Nephron (organoid): ENCODE data around the gene ANXA2R.

Experiments
- H3K27ac Mint-ChIP-seq, 3 experiments: 2 replicates each; pipeline ENCODE4 v1.8.0; 2020; ENCODE audit warnings: mixed read lengths in 3 of 3, mild to moderate bottlenecking in 2 of 3, moderate library complexity in 1 of 3
- H3K27me3 Mint-ChIP-seq: 2 replicates; pipeline ENCODE4 v1.8.0; 2021; ENCODE audit warnings: low read depth, mild to moderate bottlenecking, moderate library complexity, mixed read lengths
- H3K36me3 Mint-ChIP-seq: 2 replicates; pipeline ENCODE4 v1.8.0; 2020; ENCODE audit warnings: low read depth, mixed read lengths
- H3K4me1 Mint-ChIP-seq: 2 replicates; pipeline ENCODE4 v1.8.0; 2020; ENCODE audit warnings: mixed read lengths
- H3K4me3 Mint-ChIP-seq, 3 experiments: 2 replicates each; pipeline ENCODE4 v1.8.0; 2020; ENCODE audit warnings: mild to moderate bottlenecking in 3 of 3, mixed read lengths in 3 of 3, moderate library complexity in 2 of 3
- H3K9me3 Mint-ChIP-seq: 2 replicates; pipeline ENCODE4 v1.8.0; 2020; ENCODE audit warnings: mixed read lengths
- CTCF ChIP-seq, 3 experiments: fragments of 200-600 bp; sonication (generic); IDR thresholded peaks; one replicate each; pipeline ENCODE4 v1.5.0; 2021; ENCODE audit warnings: antibody characterized with exemption in 3 of 3; ENCODE audit not compliant: unreplicated experiment in 3 of 3

The ANXA2R gene

GRCh38 chr5:43021151-43021550, 19.0 kb downstream of the ANXA2R start:
- peaks cover 97% of the 10 kb centered on the region for H3K27me3 Mint-ChIP-seq
- no peak overlapping the region for H3K27ac Mint-ChIP-seq
- no peaks in the 10 kb centered on the region for H3K36me3 Mint-ChIP-seq
- H3K4me1 Mint-ChIP-seq: peaks cover 28% of the 10 kb centered on the region
- TF ChIP-seq CTCF (IDR thresholded peaks at IDR 0.05; ENCODE audit: unreplicated experiment in 3 of 3): no peak
- no peaks in the 10 kb centered on the region for H3K9me3 Mint-ChIP-seq
- no peak overlapping the region for H3K4me3 Mint-ChIP-seq

- no peaks in the 10 kb centered on the region for H3K36me3 Mint-ChIP-seq
- H3K9me3 Mint-ChIP-seq: no peaks in the 10 kb centered on the region
- H3K4me1 Mint-ChIP-seq: peaks cover 28% of the 10 kb centered on the region
- H3K4me3 Mint-ChIP-seq: peak overlapping the region; percentile 53 to 93 (median 68)
- no peak for TF ChIP-seq CTCF (IDR thresholded peaks at IDR 0.05; ENCODE audit: unreplicated experiment in 3 of 3)
- no peak overlapping the region for H3K27ac Mint-ChIP-seq
- peaks cover 97% of the 10 kb centered on the region for H3K27me3 Mint-ChIP-seq
Measured at GRCh38 chr5:43020399-43020746, 19.7 kb downstream of the ANXA2R start.

- Mint-ChIP-seq H3K27ac (no peak overlapping the region), H3K4me1 (peaks cover 28% of the 10 kb centered on the region), H3K4me3 (peak overlapping the region; percentile 68 to 93 (median 90)), H3K27me3 (peaks cover 97% of the 10 kb centered on the region), H3K36me3 (no peaks in the 10 kb centered on the region), H3K9me3 (no peaks in the 10 kb centered on the region)
- peak; percentile 25 to 40 (median 34) for TF ChIP-seq CTCF (IDR thresholded peaks at IDR 0.05; ENCODE audit: unreplicated experiment in 3 of 3)
Measured at GRCh38 chr5:43019614-43020398, 20.3 kb downstream of the ANXA2R start.

- H3K36me3 Mint-ChIP-seq: no peaks in the 10 kb centered on the region
- no peaks in the 10 kb centered on the region for H3K9me3 Mint-ChIP-seq
- H3K4me1 Mint-ChIP-seq: peaks cover 28% of the 10 kb centered on the region
- no peak for TF ChIP-seq CTCF (IDR thresholded peaks at IDR 0.05; ENCODE audit: unreplicated experiment in 3 of 3)
- H3K27me3 Mint-ChIP-seq: peaks cover 97% of the 10 kb centered on the region
- no peak overlapping the region for H3K27ac Mint-ChIP-seq
- peak overlapping the region; percentile 68 to 93 (median 90) for H3K4me3 Mint-ChIP-seq
Measured at GRCh38 chr5:43019291-43019613, 20.9 kb downstream of the ANXA2R start.

- Mint-ChIP-seq H3K4me1 (peaks cover 28% of the 10 kb centered on the region), H3K27me3 (peaks cover 100% of the 10 kb centered on the region), H3K36me3 (no peaks in the 10 kb centered on the region), H3K9me3 (no peaks in the 10 kb centered on the region), H3K27ac (peak overlapping the region in 1 of 3 experiments; percentile 41), H3K4me3 (peak overlapping the region; percentile 85 to 93 (median 90))
- TF ChIP-seq CTCF (IDR thresholded peaks at IDR 0.05; ENCODE audit: unreplicated experiment in 3 of 3): no peak
Measured at GRCh38 chr5:43017428-43017815, 22.7 kb downstream of the ANXA2R start.

- Mint-ChIP-seq H3K4me1 (peaks cover 28% of the 10 kb centered on the region), H3K9me3 (no peaks in the 10 kb centered on the region), H3K27me3 (peaks cover 100% of the 10 kb centered on the region), H3K4me3 (peak overlapping the region; percentile 43 to 93 (median 54)), H3K36me3 (no peaks in the 10 kb centered on the region), H3K27ac (no peak overlapping the region)
- TF ChIP-seq CTCF (IDR thresholded peaks at IDR 0.05; ENCODE audit: unreplicated experiment in 3 of 3): no peak
Measured at GRCh38 chr5:43016217-43016779, 23.8 kb downstream of the ANXA2R start.
